NT2/D1 (cell line): ENCODE data around the gene ADAMTS7.
"Not testable (repeated sequence)": the region's sequence is repeated elsewhere in the genome, so short reads cannot be mapped to it uniquely, and the experiment has no call there.

ENCODE experiments used
- SUZ12 ChIP-seq: IDR thresholded peaks from 2 replicates; pipeline ENCODE4 v1.6.1; 2011; ENCODE audit not compliant: insufficient read length, insufficient read depth; ENCODE audit errors: extremely low read depth
- ZNF274 ChIP-seq: IDR thresholded peaks from 2 replicates; pipeline ENCODE4 v1.6.1; 2011; ENCODE audit warnings: mild to moderate bottlenecking, low read depth, low read length

DNA sequence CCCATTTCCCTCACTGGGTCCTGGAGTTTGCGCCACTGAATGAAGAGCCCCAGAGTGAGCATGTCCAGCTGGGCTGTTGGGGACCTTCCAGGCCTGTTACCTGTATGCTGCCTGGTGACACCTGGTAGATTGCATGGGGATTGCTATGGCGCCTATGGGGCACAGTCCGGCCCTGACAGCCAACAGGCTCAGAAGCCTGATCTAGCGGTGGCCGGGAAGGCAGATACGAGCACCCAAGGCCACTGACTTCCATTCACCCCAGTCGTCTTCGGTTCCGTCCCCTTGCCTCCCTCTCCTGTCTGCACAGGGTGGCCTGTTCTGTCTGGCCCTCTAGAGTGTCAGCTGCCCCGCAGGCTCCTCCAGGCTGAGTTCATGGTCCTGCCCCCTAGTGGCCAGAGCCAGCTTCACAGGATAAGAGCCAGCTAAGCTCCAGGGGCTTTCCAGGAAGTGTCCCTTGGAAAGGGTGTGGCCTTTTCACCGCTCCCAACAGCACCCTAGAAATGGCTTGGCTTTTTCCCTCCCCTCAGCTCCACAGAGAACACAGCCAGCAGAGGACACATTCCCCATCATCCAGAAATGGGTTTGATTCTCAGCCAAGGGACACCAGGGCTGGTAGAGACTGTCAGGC is 73.2 kb downstream of the ADAMTS7 start:
- TF ChIP-seq ZNF274, SUZ12: not testable (repeated sequence)
